HG03521 (cell line): ENCODE data around the gene MAP3K14.

Source experiments
- ATAC-seq: cut with Tn5 transposase; IDR thresholded peaks from one replicate; pipeline ENCODE4 v1.9.1; 2021; ENCODE audit warnings: mild to moderate bottlenecking, moderate library complexity; ENCODE audit not compliant: unreplicated experiment

MAP3K14 gene

GRCh38 chr17:45339646-45340605, 23.1 kb upstream of the MAP3K14 start:
- ATAC-seq = no peak

DNA sequence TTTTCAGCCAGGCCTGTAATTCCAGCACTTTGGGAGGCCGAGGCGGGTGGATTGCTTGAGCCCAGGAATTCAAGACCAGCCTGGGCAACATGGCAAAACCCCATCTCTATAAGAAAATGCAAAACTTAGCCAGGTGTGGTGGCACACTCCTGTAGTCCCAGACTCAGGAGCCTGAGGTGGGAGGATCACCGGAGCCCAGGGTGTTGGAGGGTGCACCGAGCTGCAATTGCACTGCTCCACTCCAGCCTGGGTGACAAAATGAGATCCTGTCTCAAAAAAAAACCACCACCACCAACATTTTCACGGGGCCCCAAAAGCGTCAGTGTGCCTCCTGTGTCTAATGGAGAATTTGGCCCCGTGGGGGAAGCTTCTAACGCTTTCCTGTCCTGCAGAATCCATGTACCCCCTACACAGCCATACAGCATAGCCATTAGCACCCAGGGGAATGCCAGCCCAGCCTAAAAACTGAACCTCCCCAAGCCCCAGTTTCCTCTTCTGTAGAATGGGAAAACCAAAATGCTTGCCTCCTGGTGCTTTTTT, 22.2 kb upstream of the MAP3K14 start:
- no peak for ATAC-seq

GRCh38 chr17:45338023-45338781, 21.4 kb upstream of the MAP3K14 start:
- ATAC-seq = no peak

- ATAC-seq = no peak
Observed at GRCh38 chr17:45336390-45337182, 19.8 kb upstream of the MAP3K14 start.

GRCh38 chr17:45335721-45336120, 18.9 kb upstream of the MAP3K14 start:
- no peak for ATAC-seq

DNA sequence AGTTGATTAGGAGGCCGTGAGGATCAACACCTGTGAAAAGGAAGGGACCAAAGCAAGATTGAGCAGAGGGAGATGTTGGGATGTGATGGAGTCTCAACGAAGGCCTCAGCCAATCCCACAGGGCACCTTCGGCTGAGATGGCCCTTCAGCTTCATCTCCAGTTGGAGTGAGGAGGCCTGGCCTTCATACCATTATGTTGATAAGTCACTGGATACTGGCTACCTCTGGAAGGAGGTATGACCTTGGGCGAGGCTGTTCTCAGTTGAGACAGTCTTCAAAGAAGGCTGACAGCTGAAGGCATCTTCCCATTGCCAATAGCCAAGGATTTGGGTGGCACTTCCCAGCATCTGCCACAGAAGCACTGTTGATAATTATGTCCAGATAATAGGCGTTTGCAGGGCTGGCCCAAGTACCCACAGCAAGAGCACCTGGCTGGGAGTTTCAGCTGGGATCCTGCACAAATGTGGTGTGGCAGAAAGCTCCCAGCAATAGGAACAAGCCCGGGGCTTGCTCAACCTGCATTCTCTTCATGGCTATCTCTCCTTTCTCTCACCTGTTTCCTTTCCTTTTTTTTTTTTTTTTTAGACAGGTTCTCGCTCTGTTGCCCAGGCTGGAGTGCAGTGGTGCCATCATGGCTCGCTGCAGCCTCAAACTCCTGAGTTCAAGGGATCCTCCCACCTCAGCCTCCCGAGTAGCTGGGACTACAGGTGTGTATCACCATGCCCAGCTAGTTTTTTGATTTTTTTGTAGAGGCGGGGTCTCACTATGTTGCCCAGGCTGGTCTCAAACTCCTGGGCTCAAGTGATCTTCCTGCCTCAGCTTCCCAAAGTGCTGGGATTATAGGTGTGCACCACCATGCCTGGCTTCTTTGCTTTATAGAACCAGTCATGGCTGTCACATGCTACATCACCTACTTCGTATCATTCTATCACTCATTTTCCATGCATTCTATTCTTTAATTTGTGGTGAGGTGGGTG, 18.2 kb upstream of the MAP3K14 start:
- ATAC-seq = no peak

DNA sequence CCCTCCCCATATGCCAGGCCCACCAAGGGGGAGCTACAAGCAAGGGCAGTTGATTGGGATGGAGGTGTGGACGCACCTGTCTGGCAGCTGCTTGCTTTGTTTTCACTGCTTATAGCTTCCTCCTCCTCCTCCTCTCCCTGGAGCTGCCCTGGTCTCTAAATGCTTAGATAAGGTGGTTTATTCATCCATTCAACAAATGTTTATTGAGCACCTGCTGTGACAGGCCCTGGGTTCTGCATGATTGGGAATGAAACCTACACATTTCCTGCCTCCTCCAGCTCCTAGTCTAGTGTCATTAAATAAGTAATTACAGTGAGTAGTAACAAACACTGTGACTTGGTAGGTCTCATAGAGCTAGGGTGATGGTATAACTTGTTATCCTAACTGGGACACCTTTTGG, 17.4 kb upstream of the MAP3K14 start:
- no peak for ATAC-seq

DNA sequence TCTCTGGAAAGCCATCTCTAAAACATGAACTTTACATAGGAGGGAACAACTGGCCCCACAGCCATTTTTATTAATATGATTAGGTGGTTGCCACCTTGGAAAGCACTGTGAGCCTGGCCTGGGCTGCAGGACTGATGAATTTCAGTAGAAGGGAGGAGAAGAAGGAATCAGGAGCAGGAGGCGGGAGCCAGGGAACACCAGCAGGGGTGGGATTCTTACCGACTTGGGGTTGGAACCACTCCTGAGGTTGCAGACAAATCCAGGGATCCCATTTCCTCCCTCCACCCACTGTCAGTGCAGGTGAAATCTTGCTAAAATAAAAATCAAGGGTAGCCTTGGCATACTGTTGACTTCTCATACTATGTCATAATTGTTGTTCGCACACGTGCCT, 16.9 kb upstream of the MAP3K14 start:
- ATAC-seq = no peak

GRCh38 chr17:45332989-45333701, 16.3 kb upstream of the MAP3K14 start:
- no peak for ATAC-seq

GRCh38 chr17:45332505-45332904, 15.7 kb upstream of the MAP3K14 start:
- ATAC-seq = no peak

DNA sequence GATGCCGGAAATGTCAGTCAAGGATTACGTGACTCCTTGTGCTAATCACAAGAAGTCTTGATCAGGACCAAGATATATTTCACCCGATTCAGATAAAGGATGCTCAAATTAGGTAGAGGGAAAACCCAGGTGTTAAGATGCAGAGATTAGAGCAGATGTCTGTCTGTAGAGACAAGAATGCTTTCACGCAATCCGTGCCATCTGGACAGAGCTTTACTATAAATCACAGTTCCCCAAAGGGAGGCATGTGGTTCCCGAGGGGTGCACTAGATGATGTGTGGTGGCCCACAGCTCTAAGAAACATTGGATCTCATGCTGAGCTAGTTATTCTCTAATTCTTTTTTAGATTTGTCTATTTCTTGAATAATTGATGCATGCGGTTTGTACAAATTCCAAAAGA, 9.8 kb upstream of the MAP3K14 start:
- ATAC-seq = no peak

GRCh38 chr17:45325810-45326209, 9.0 kb upstream of the MAP3K14 start:
- no peak for ATAC-seq

- no peak for ATAC-seq
Observed at GRCh38 chr17:45324336-45324735, 7.5 kb upstream of the MAP3K14 start.

DNA sequence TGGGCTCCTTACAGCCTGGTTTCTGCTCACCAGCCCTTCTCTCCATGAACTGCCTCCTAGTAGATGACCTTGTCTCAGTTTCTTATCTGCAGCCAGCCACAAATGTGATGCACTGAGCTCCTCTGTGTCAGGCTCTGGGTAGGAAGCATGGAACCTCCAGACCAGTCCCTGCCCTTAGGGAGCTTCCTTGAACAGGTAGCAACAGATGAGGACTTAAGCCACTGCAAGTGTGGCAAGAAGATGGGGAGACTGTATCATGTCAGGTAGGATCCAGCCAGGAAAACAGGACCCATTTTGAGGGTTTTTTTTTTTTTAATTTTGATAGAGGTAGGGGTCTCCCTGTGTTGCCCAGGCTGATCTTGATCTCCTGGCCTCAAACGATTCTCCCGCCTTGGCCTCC, 5.3 kb upstream of the MAP3K14 start:
- no peak for ATAC-seq

- ATAC-seq = no peak
Observed at GRCh38 chr17:45320931-45321461, 4.2 kb upstream of the MAP3K14 start.

GRCh38 chr17:45320349-45320930, 3.6 kb upstream of the MAP3K14 start:
- ATAC-seq = no peak

GRCh38 chr17:45319239-45319703, 2.5 kb upstream of the MAP3K14 start:
- ATAC-seq = no peak

GRCh38 chr17:45318561-45319230, 1.9 kb upstream of the MAP3K14 start:
- ATAC-seq = no peak
